Measurements from ENCODE around the gene RUNX3.
"Not testable (repeated sequence)": the region's sequence is repeated elsewhere in the genome, so short reads cannot be mapped to it uniquely, and the experiment has no call there.

Gene RUNX3

DNA sequence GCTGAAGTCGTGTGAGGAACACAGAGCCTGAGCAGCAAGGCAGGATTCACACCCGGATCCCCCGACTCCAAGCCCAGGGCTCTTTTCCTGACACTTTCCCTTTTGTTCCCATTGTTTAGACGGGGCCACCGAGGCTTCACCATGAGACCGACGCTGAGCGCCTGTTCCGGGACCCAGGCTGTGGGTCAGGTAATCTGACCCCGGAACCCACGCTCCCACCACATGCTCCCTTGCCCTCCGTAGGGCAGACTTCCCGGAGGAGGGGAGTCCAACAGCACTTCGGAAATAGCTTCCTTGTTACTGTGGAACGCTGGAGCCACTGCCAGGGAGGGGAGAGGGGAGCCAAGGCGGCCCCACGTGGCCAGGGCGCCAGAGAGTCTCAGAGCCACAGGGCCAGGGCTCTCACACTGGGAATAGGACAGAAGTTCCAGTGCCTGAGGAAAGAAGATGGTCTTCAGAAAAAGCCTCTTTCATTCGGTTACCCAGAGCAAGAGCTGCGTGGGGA is 18.4 kb downstream of the RUNX3 start:
- DNase-seq, result no peak

DNA sequence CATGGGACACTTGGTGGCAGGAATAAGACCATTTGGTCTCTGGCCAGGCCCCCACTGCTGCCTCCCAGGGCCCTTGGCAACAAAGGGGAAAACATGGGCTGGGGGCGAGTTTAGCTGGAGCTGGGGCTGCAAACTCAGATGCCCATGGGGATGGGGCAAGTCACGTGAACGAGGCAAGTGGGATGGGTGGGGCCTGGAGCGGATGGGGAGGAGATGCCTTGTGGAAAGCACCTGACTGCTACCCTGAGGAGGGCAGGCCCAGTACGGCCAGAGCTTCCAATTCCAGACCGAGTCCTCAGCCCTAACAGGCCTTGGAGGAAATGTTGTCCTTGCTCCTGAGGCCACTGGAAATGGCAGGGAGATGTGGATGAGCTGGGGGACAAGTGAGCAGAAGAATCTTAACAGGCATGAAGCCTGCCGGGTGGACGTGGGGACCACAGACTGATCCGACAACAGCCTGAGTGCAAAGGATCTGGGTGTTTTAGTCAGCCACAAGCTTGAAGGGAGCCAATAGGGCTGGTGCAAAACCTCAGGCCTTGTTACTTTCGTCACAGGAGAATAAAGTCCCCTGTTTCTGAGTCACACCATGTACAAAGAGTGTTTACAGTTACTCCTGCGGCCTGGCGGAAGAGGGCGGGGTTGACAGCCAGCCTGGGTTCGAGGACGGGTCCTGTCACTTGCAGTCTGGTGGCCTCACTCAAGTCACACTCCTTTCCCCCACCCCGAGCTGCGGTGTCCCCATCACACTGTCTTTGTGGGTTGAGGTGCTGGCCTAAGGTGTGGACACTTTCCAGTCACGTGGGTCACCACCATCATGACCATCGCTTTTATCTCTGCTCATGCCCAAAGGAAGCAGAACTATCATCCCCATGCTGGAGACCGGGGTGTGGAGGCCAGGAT is 19.1 kb downstream of the RUNX3 start:
- no peak for DNase-seq

DNA sequence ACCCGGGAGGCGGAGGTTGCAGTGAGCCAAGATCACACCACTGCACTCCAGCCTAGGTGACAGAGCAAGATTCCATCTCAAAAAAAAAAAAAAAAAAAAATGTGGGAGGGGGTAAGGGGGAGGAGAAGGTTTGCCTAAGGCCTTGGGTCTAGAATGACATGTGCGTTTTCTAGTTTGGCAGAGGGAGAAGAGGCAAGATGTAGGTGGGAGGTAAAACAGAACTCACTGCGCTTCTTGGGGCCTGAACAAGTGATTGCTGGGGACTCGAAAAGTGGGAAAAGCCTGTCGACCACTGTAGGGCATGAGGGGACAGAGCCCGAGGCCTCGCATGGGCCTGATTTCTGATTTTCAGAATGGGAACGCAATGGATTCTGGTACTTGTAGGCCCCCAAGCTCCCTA is 19.9 kb downstream of the RUNX3 start:
- DNase-seq, result no peak

DNA sequence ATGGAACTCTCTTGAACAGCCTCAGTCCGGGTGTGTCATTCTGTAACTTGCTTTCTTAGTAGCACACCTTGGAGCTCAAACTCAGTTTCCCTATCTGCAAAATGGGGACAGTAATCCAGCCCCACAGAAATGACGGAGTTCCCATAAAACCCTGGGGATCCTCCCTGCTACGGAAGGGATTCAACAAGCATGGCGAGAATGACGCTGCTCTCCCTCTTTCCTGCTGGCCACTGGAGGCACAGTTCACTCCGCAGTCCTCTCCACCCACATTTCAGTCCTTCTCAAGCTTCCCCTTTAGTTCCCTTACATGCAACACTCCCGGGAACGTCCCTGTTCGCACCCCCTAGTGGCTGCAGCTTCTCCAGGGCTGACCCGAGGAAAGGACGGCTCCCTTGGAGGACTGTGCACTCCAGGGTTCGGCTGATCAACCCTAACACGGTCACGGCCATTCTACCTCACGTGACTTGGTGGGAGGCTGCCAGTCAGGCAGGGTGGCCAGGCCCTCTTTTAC is 20.6 kb downstream of the RUNX3 start:
- no peak for DNase-seq

DNA sequence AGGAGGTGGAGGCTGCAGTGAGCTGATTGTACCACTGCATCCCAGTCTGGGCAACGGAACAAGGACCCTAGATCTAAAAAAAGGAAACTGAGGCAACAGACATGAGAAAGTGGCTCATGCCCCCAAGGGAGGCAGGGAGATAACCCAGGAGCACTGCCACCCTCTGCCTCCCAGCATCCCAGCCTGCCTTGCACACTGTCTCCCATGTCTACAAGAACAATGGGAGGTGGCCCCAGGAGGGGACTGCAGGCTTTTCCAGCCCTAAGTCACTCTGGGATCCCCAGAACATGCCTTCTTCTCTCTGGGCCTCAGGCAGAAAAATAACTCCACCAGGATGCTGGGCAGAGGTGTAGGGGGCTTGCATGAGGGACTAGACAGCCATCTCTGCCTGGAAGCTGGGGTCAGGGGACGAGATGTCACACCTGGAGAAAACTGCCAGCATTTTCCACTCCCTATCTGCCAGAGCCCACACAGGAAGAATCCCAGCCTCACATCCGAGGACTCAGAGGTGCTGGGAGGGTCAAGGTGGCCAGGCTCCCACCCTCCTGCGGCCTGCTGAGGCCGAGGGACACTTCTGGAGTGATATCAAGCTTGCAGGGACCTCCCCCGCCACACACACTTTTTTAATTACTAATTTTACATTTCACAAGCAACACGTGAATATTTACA is 21.4 kb downstream of the RUNX3 start:
- DNase-seq, result no peak

DNA sequence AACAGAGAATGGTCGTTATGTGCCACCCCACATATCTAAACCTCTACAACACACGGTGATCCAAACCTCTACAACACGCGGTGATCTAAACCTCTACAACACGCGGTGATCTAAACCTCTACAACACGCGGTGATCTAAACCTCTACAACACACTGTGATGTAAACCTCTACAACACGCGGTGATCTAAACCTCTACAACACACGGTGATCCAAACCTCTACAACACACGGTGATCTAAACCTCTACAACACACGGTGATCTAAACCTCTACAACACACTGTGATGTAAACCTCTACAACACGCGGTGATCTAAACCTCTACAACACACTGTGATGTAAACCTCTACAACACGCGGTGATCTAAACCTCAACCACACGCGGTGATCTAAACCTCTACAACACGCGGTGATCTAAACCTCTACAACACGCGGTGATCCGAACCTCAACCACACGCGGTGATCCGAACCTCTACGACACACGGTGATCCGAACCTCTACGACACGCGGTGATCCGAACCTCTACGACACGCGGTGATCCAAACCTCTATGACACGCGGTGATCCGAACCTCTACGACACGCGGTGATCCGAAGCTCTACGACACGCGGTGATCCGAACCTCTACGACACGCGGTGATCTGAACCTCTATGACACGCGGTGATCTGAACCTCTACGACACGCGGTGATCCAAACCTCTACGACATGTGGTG is 22.3 kb downstream of the RUNX3 start:
- DNase-seq, result not testable (repeated sequence)

DNA sequence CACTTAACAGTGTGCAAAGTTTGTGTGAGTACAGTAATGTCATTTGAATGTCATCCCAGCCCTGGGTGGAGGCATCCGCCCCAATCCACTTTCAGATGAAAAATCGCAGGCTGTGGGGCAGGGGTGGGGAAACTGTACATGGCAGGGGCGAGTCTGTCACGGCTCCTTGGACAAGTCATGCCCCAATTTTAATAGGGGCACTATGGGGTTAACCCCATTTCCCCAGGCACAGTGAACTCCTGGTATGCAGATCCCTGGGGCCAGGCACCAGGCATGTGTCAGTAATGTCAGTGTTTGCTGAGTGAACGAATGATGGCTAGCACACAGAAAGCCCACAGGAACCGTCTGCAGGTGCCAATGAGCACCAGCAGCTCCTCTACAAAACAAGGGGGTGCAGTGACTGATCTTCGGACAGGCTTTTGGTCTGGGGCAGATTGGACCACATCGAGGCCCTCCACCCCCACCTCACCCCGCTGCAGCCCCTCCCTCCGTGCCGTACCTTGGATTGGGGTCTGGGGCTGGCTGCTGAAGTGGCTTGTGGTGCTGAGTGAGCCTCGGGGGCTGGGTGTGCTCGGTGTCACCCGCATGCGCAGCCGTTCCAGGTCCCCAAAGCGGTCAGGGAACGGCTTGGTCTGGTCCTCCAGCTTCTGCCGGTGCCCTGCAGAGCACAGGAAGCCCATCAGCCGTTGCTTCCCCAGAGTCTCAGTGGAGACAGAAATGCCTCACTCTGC is 23.2 kb downstream of the RUNX3 start:
- DNase-seq, result no peak

DNA sequence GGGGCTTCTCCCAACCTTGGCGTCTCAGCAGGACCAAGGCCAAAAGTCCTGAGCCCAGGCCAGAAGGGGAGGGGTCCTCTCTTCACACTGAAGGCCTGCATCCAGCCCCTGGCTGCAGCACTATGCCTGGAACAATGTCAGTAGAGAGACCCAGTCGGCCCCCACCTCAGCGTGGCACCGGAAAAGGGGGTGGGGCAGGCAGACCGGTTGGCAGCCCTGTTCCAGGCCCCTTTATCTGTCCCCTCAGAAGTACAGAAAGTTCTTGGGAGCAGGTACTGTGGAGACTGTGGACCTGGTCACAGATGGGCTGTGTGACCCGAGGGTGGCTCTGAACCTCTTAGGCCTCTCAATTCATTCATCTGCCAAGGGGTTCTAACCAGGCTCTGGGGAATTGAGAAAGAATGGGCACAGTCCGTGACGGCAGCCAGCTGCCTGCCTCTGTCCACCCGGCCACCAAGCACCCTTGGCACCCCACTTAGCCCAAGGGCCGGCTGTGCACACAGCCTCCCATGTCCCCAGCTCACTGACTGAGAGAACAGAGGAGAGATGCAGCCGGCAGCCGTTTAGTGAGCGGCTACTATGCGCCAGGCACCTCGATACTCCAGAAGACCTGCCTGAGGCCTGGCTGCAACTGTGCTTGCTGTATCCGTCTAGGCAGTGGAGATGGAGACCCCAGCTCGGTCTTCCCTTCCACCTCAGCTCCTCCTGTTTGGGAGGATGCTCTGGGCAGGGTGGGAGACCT is 23.9 kb downstream of the RUNX3 start:
- no peak for DNase-seq

DNA sequence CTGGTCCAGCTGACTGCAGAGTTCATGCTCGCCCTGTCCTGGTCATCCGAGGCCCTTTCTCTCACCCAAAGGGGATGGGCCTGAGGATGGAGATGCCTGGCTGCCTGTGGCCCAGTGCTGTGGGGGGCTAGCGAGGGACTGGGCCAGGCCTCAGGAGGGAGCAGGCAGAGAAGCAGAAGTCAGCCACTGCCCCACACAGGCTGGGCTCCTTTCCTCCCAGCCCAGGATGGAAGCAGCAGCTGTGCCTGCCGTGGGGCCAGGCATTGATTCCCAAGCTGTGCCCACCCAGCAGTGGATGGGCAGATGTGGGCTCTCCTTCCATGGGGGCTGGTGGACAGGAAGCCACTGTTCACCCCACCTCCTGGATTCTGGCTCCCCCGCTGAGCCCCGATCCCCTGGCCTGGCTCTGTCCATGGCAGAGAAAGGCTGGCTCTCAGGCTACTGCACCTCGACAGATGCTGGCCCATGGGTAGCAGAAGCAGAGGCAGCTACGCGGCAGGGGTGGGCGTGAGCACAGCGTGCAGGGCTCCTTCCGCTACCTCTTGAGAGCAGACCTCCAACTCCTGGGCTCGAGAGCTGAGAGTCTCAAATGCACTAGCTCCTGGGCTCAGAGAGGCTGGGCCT is 24.6 kb downstream of the RUNX3 start:
- no peak for DNase-seq

DNA sequence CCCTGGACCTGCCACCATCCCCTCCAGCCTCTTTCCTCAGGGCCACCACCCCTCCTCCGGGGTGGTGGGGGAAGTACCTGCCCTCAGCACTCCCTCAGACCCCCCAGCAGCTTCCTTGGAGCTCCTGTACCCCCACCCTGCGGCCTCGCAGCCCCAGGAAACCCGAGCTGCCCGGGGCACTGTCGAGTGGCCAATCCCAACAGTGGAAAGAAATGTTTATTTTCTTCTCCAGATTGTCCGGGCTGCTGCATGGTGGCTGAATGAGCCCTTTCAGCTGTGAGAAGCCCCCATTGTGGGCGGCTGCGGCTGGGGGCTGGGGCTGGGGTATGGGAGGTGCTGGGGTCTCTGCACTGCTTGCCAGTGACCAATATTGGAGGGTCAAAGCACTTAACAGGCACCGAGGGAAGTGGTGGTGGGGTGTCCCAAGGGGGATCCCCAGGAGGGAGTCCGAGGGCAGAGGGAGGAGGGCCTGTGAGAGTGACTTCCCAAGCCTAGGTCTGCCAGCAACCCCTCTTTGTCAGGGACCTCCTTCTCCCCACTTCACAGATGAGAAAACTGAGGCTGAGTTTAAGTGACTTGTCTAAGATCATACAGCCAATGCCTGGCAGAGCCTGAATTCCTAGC is 25.2 kb downstream of the RUNX3 start:
- no peak for DNase-seq

DNA sequence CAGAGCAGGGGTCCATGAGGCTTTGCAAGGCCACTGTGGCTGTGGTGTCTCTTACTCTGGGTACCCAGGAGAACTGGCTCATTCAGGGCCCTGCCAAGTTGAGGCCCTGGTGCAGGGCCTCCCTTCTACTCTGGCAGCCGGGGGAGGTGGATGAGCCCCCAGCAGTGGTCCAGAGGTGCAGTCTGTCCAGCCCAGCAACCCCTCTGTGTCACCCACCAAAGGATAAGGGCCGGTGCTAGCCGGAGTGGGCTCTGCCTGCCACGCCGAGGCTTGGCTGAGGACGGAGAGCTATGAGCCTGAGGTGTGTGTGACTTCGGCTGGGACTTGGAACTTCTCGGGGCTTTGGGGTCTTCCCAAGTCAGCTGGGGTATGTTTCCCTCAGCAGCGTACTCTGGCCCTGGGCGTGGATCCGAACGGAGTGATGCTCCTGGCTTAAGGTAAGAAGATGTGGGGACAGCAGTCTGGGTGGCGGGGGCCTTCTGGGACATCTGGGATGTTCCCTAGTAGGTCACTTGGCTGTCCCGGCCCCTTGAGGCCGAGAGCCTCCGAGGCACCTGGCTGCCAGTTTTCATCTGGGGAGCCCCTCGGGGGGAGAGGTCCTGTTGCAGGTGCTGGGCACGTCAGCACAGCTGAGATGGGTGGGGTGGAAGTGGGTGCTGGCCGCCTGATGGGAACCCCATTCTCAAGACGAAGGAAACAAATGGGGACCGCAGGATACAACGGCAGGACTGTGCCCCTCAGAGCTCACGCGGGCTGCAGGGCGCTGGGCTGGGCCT is 25.9 kb downstream of the RUNX3 start:
- DNase-seq, result no peak

DNA sequence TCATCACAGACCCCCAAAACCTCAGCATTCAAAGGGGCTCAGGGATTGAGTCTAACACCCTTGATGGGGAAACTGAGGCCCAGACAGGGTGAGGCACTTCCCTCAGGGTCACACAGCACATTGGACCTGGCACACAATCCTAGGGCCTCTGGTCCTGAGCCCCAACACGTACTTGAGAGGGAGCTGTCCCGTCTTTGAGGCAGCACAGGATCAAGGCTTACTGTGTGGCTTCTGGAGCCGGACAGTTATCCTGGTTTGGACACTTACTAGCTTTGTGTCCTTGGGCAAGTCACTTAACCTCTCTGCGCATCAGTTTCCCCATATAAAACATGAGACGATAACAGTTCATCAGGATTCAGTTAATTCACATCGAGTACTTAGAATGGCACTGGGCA is 26.5 kb downstream of the RUNX3 start:
- no peak for DNase-seq

DNA sequence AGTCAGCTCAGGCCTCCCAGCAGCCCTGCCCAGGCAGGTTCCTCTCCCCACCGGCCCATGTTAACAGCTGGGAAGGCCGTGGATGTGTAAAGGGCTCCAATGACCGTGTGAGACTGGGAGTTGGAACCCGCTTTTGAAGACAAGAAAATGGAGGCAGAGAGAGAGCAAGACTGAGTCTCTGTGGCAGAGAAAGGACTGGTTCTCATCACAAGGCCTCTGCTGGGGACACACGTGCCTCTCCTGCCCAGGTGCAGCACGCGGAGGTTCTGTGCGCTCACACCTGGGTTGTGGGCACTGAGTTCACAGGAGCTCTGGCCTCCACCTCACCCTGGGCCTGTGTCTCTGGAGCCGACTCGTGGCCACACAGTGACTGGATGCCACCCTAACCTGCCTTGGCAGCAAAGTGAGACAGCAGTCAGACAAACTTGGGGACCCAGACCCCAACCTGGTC is 27.0 kb downstream of the RUNX3 start:
- DNase-seq, result no peak

DNA sequence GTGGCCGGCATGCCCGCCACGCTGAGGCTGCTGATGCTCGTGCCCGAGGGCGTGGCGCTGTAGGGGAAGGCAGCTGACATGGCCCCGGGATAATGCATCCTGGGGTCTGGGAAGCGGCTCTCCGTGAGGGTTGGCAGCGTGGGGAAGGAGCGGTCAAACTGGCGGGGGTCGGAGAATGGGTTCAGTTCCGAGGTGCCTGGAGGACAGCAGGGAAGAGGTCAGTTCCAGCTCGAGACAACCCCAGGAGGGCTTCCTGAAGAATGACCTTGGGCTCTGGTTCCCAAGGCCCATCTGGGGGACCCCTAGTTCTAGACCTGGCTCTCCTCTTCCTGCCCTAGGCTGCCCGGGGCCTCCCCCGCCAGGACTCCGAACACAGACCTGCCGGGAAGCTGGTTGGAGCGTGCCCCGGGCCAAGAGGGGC is 27.6 kb downstream of the RUNX3 start:
- no peak for DNase-seq

DNA sequence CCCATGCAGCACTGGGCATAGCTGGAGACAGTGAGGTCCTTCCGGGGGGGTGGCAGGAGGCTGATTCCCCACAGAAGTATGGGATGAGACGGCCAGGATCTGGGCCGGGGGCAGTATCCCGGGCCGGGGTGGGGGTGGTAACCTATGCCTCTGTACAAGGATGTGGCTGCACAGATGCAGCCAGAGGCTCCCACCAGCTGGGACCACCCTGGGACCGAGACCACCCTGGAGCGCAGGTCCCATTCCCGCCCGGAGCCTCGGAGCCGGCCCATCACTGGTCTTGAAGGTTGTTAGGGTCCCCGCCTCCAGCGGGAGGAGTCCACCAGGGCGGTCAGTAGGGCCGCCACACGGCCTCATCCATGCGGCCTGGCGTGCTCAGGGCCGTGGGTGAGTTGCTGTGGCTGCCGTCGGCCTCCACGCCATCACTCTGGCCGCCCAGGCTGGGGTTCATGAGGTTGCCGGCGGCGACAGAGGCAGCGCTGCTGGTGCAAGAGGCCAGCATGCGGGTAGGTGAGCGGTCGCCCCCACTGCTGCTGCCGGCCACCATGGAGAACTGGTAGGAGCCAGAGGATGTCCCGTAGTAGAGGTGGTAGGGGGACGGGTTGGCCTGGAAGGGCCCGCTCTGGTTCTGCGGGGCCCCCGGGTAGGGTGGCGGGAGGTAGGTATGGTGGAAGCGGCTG is 28.1 kb downstream of the RUNX3 start:
- DNase-seq, result no peak

DNA sequence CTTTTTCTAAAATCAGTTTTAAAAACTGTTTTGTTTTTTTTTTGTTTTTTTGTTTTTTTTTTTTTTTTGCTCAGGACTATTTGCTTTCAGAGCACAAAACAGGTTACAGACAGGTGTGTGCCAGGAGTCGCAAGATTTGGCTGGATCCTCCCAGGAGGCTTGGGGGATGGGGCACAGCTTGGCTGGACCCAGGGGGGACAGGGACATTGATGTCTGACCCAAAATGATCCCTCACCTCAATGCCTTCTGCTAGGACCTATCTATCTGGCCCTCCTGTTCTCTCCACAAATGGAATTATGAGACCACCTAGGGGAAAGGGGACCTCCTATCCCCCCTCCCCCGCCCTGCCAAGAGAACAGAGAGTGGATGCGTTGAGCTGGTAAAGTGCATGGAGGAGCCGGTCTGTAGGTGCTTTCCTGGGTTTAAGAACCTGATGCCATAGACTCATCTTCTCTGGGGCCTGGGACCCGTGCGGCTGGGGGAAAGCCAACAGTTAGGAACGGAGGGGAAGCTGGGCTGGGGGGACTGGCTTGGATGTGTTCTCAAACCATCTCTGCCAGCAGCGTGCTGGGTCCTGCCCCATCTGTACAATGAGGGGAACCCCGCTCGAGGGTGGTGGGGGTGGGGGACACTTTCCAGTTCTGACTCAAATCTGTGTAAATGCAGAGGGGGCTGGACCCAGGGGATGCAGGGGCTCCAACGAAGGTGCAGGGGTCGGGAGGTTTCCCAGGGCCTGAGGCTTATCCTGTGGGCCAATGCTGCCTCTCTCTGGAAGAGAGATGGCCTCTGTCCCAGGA is 28.9 kb downstream of the RUNX3 start:
- no peak for DNase-seq

DNA sequence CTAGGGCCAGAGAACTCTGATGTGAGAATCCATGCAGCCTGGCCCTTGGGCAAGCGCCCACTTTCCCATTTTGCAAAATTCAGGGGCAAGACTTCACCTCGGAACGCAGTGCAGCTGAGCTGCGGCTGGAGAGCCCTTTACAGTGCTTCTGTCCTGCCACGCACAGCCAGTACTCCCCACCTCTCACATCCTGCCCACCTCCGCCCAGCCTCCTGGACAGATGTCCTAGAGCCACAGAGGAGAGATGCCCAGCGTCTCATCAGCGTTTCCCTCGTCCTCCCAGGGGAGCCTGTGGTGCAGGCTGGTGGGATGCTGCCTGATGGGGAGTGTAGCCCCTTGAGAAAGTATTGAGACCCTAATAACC is 29.6 kb downstream of the RUNX3 start:
- no peak for DNase-seq

Data from SHP77 treated with DMSO at 0.1 percent for 48 hours (cell line).